Spleen (tissue), 11 donors: Measurements from ENCODE around the gene LPAR2. TPM values are rescaled to one million over a fixed set of nuclear protein-coding genes. Genes with fewer than 3 reads are reported as not detected.

ENCODE experiments used
- DNase-seq: peaks from one replicate; pipeline ENCODE4 v3.0.0-alpha.2; 2020
- H3K27ac ChIP-seq, 8 donors: fragments of 200-600 bp; sonication (generic) in 7 of 8; 1 replicate in 4 of 8; 2 replicates in 4 of 8; pipeline versions ENCODE4 v1.5.0 to v1.8.0; 2016 to 2021; ENCODE audit warnings: inconsistent platforms in 4 of 8, mild to moderate bottlenecking in 4 of 8, moderate library complexity in 1 of 8
- H3K27me3 ChIP-seq, 7 donors: fragments of 200-600 bp; sonication (generic) in 6 of 7; replicated peaks in 1 of 7; 1 replicate in 4 of 7; 2 replicates in 3 of 7; pipeline versions ENCODE4 v1.5.0 to v1.8.0; 2016 to 2021; ENCODE audit warnings: inconsistent platforms in 3 of 7, mild to moderate bottlenecking in 1 of 7
- H3K36me3 ChIP-seq, 6 donors: fragments of 200-600 bp; sonication (generic) in 5 of 6; 1 replicate in 4 of 6; 2 replicates in 2 of 6; pipeline versions ENCODE4 v1.5.0 to v1.8.0; 2016 to 2021; ENCODE audit warnings: inconsistent platforms in 2 of 6
- H3K4me1 ChIP-seq, 6 donors: fragments of 200-600 bp; sonication (generic) in 5 of 6; 1 replicate in 3 of 6; 2 replicates in 3 of 6; pipeline versions ENCODE4 v1.5.0 to v1.8.0; 2016 to 2021; ENCODE audit warnings: inconsistent platforms in 3 of 6
- H3K4me3 ChIP-seq, 8 donors: fragments of 200-600 bp; sonication (generic) in 7 of 8; 1 replicate in 4 of 8; 2 replicates in 4 of 8; pipeline versions ENCODE4 v1.5.0 to v1.8.0; 2016 to 2021; ENCODE audit warnings: inconsistent platforms in 4 of 8, mild to moderate bottlenecking in 4 of 8, moderate library complexity in 2 of 8
- H3K9me3 ChIP-seq, 8 donors: fragments of 200-600 bp; sonication (generic) in 7 of 8; 1 replicate in 4 of 8; 2 replicates in 4 of 8; pipeline versions ENCODE4 v1.5.0 to v1.8.0; 2016 to 2021; ENCODE audit warnings: inconsistent platforms in 4 of 8
- POLR2A ChIP-seq, 3 donors: fragments of 450-650 bp; IDR thresholded peaks; one replicate each; pipeline ENCODE4 v1.5.1; 2017; ENCODE audit warnings: antibody characterized with exemption in 3 of 3, mild to moderate bottlenecking in 1 of 3
- POLR2AphosphoS5 ChIP-seq, 3 donors: sonication (generic); formaldehyde crosslinking; IDR thresholded peaks; one replicate each; pipeline ENCODE4 v1.5.1; 2017; ENCODE audit warnings: antibody characterized with exemption in 3 of 3
- WGBS, 5 donors: extraction: QIAGEN DNeasy Blood & Tissue Kit in 3 of 5; methylation state at CpG; one replicate each; pipeline versions ENCODE4 v1.1.5 to v1.1.7; 2013 to 2018; 5-methylcytosine and 5-hydroxymethylcytosine counted together
- intact Hi-C: fragments of 100-400 bp; cut with DNase I; formaldehyde crosslinking; loops from one replicate; pipeline ENCODE4 v1.15.0; 2023; ENCODE audit warnings: low total_unique reads
- polyA plus RNA-seq, 3 donors: library from polyadenylated mRNA; stranded (reverse); fragments of 200-250 nt; gene quantifications; one replicate each; pipeline ENCODE4 v1.2.1, GENCODE V29; 2013
- total RNA-seq, 7 donors: library from RNA; depleted of rRNA in 3 of 7; stranded (reverse); fragments of >200 nt in 3 of 7; fragmentation: NEBNext Ultra II Directional in 4 of 7; extraction: Animal tissue kit (Norgen Biotek cat#: 25700) in 4 of 7; gene quantifications; one replicate each; pipeline versions ENCODE4 v1.1.0 to v1.2.1, GENCODE V29; 2016 to 2021
- TF ChIP-seq, protein P1 (sequence below), 11 experiments: fragments of 200-600 bp in 7 of 11; fragments of 450-650 bp in 4 of 11; sonication (generic) in 4 of 11; IDR thresholded peaks in 8 of 11; conservative IDR thresholded peaks in 3 of 11; 1 replicate in 7 of 11; 2 replicates in 4 of 11; pipeline versions ENCODE4 v1.4.0 to v1.8.0; 2016 to 2021; ENCODE audit warnings: antibody characterized with exemption in 11 of 11, inconsistent platforms in 4 of 11, mild to moderate bottlenecking in 1 of 11
- donor health status: healthy with polysubstance abuse.
- donor health status: DM: no; HTN: no; CAD: no; lungs with moderate emphysema.
- donor health status: DM: no; HTN: no; CAD: no.
- donor health status: Bipolar disorder and iron deficiency.
- donor health status: healthy.
- donor health status: DM: no; HTN: no; CAD: no.
- donor health status: DM: yes; HTN: yes; CAD: no.

The LPAR2 gene
- total and polyA plus RNA-seq, 10 donors, result 12.4 to 62.8 (median 41.5) TPM

DNA sequence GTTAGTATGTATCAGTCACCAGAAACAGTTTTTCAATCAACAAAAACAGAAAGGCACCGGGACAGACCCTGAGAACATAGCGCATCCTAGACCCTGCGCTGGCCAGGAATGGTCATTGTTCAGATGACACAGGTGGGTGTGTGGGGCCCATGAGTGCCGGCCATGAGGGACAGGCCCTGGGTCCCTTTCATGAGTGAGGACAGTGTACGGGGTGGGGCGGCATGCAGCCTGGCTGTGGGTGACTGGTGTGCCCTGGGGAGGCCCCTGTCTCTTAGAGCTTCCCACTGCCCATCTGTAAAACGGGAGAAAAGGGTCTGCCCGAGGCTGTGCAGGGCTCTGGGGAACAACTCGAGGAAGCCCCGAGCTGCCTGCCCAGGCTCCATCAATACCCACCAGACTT is 35.3 kb downstream of the LPAR2 start:
- DNase-seq, result no peak
- intact Hi-C loops, result no loop called here

DNA sequence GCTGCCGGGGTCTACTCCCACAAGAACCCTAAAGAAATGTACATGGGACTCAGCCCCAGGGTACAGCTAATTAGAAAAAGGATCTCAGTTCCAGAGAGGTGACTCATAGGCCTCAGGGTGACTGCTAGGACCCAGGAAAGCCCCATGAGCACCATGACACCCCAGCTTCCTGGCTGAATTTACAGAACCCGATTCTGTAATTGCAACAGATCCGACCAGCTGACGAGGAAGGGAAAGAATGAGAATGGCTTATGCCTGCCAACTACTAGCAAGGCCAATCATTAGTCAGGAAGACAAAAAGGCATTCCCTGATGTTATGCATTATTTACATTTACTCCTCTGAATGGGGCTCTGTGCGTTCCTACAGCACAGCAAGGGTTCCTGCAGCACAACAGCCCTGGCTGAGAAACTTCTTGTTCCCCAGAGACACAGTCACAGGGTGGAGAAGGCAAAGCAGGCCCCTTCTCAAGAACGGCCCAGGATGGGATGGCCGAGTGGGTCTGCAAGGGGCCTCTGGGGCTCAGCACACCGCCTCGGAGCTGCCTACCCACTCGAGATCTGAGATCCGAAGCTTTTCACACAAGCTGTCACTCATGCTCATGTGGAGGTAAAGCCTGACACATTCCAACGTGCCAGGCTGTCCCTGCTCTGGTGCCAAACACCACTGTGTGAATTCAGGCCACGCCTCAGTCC is 36.7 kb downstream of the LPAR2 start:
- peak overlapping the region; percentile 17 to 85 (median 65) for H3K27ac ChIP-seq
- WGBS, 5 donors, result 59 to 82% (median 67%) methylated on average over 12 to 13 of the region's 13 CpGs
- peak in 2 of 3 donors; percentile 11 to 20 for TF ChIP-seq POLR2AphosphoS5 (IDR thresholded peaks at IDR 0.05)
- TF ChIP-seq, protein P1, sequence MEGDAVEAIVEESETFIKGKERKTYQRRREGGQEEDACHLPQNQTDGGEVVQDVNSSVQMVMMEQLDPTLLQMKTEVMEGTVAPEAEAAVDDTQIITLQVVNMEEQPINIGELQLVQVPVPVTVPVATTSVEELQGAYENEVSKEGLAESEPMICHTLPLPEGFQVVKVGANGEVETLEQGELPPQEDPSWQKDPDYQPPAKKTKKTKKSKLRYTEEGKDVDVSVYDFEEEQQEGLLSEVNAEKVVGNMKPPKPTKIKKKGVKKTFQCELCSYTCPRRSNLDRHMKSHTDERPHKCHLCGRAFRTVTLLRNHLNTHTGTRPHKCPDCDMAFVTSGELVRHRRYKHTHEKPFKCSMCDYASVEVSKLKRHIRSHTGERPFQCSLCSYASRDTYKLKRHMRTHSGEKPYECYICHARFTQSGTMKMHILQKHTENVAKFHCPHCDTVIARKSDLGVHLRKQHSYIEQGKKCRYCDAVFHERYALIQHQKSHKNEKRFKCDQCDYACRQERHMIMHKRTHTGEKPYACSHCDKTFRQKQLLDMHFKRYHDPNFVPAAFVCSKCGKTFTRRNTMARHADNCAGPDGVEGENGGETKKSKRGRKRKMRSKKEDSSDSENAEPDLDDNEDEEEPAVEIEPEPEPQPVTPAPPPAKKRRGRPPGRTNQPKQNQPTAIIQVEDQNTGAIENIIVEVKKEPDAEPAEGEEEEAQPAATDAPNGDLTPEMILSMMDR (IDR thresholded peaks at IDR 0.05 in 8 of 11, conservative IDR thresholded peaks at IDR 0.05 in 3 of 11), result no peak
- no peak for DNase-seq
- H3K4me3 ChIP-seq, result no peak overlapping the region
- no peaks in the 10 kb centered on the region for H3K27me3 ChIP-seq
- peaks cover 5 to 50% (median 16%) of the 10 kb centered on the region in 6 donors for H3K4me1 ChIP-seq
- intact Hi-C loops, result no loop called here
- H3K36me3 ChIP-seq, result no peaks in the 10 kb centered on the region
- no peaks in the 10 kb centered on the region for H3K9me3 ChIP-seq

More for the DNA sequence above, 35.3 kb downstream of the LPAR2 start:
- no peaks in the 10 kb centered on the region for H3K27me3 ChIP-seq
- no peaks in the 10 kb centered on the region for H3K9me3 ChIP-seq
- H3K4me1 ChIP-seq, result peaks cover 5 to 59% (median 20%) of the 10 kb centered on the region in 6 donors
- no peak overlapping the region for H3K4me3 ChIP-seq
- WGBS, 5 donors, result 91 to 97% (median 95%) methylated on average over 10 of the region's 10 CpGs
- TF ChIP-seq POLR2AphosphoS5 (IDR thresholded peaks at IDR 0.05), result no peak
- TF ChIP-seq, protein P1 (IDR thresholded peaks at IDR 0.05 in 8 of 11, conservative IDR thresholded peaks at IDR 0.05 in 3 of 11), result no peak
- no peaks in the 10 kb centered on the region for H3K36me3 ChIP-seq
- no peak overlapping the region for H3K27ac ChIP-seq

DNA sequence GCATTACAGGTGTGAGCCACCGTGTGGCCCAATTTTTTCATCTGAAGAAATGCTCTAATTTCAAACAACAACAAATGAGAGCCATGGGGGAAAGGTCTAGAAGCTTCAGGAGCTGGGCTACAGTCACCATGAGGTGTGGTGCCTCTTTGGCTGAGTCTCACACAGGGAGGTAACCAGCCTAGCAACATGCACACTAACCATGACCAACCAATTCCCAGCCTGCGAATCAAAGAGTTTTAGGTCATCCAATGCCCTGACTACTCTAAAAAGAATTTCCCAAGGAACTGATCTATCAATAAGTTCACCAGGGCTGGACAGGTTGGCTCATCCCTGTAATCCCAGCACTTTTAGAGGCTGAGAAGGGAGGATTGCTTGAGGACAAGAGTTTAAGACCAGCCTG is 39.5 kb downstream of the LPAR2 start:
- intact Hi-C loops, result no loop called here
- Histone ChIP-seq H3K4me3 (no peak overlapping the region), H3K27ac (peak overlapping the region in 1 of 8 donors; percentile 9), H3K4me1 (peaks cover 5 to 34% (median 13%) of the 10 kb centered on the region in 6 donors), H3K27me3 (no peaks in the 10 kb centered on the region), H3K9me3 (no peaks in the 10 kb centered on the region), H3K36me3 (no peaks in the 10 kb centered on the region)
- WGBS, 5 donors, result 89 to 94% (median 90%) methylated on average over 2 of the region's 2 CpGs
- no peak for DNase-seq
- TF ChIP-seq, protein P1 (IDR thresholded peaks at IDR 0.05 in 8 of 11, conservative IDR thresholded peaks at IDR 0.05 in 3 of 11), result no peak
- TF ChIP-seq POLR2A (IDR thresholded peaks at IDR 0.05) (no peak), POLR2AphosphoS5 (IDR thresholded peaks at IDR 0.05) (no peak)

DNA sequence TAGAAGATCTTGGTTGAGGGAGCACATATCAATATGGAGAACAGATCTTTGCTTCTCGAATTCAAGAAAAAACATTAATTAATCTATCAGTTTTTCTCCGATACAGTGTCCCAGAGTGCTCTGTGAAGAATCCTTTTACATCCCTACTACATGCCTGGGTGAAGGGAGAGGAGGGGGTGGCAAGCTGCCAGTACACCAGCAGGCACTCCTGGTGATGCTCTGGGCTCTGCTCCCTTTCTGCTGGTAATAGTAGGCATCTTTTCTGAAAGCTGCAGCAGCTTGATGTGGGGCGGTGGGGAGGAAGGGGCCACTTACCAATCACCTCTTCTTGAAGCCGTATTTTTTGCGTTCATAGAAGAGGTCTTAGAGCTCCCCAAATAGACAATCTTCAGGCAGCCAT is 40.2 kb downstream of the LPAR2 start:
- DNase-seq, result no peak
- intact Hi-C loops, result no loop called here
- WGBS, 5 donors, result 79 to 97% (median 91%) methylated on average over 5 of the region's 5 CpGs

More for the DNA sequence above, 40.2 kb downstream of the LPAR2 start:
- Histone ChIP-seq H3K27me3 (no peaks in the 10 kb centered on the region), H3K9me3 (no peaks in the 10 kb centered on the region), H3K4me1 (peaks cover 5 to 34% (median 13%) of the 10 kb centered on the region in 6 donors), H3K36me3 (no peaks in the 10 kb centered on the region), H3K4me3 (no peak overlapping the region), H3K27ac (no peak overlapping the region)
- no peak for TF ChIP-seq POLR2AphosphoS5 (IDR thresholded peaks at IDR 0.05)
- TF ChIP-seq, protein P1 (IDR thresholded peaks at IDR 0.05 in 8 of 11, conservative IDR thresholded peaks at IDR 0.05 in 3 of 11), result no peak
- TF ChIP-seq POLR2A (IDR thresholded peaks at IDR 0.05), result no peak
